Measurements from ENCODE around the gene LRTM2. TPM values are rescaled to one million over a fixed set of nuclear protein-coding genes. Genes with fewer than 3 reads are reported as not detected.

Gene LRTM2
- total RNA-seq, 4 donors from 2014 or later, result not detected

GRCh38 chr12:1803736-1804135 lies 16.6 kb upstream of the LRTM2 start:
- ATAC-seq (ENCODE audit: low FRiP score) (no peak), DNase-seq (ENCODE audit: low spot score) (no peak)
- TF ChIP-seq CTCF (IDR thresholded peaks at IDR 0.05), result no peak

- ATAC-seq (ENCODE audit: low FRiP score) (peak; percentile 64), DNase-seq (ENCODE audit: low spot score) (peak; percentile 70)
- no peak for TF ChIP-seq CTCF (IDR thresholded peaks at IDR 0.05)
These were observed 15.6 kb upstream of the LRTM2 start for GRCh38 chr12:1804545-1805332.

GRCh38 chr12:1805441-1806081 lies 14.8 kb upstream of the LRTM2 start:
- no peak for ATAC-seq (ENCODE audit: low FRiP score)
- no peak for DNase-seq (ENCODE audit: low spot score)
- TF ChIP-seq CTCF (IDR thresholded peaks at IDR 0.05), result no peak

GRCh38 chr12:1806301-1807086 lies 13.9 kb upstream of the LRTM2 start:
- no peak for DNase-seq (ENCODE audit: low spot score)
- ATAC-seq (ENCODE audit: low FRiP score), result no peak
- TF ChIP-seq CTCF (IDR thresholded peaks at IDR 0.05), result no peak

- ATAC-seq (ENCODE audit: low FRiP score), result no peak
- TF ChIP-seq CTCF (IDR thresholded peaks at IDR 0.05), result no peak
- DNase-seq (ENCODE audit: low spot score), result no peak
These were observed 13.1 kb upstream of the LRTM2 start for GRCh38 chr12:1807087-1807860.

GRCh38 chr12:1808036-1808797 lies 12.1 kb upstream of the LRTM2 start:
- DNase-seq (ENCODE audit: low spot score) (no peak), ATAC-seq (ENCODE audit: low FRiP score) (no peak)
- no peak for TF ChIP-seq CTCF (IDR thresholded peaks at IDR 0.05)

Data from omental fat pad (tissue), 4 donors.